ENCODE results near the gene B3GALNT2.

The B3GALNT2 gene

GRCh38 chr1:235450886-235451483, 53.3 kb downstream of the B3GALNT2 start:
- DNase-seq, result no peak

- no peak for DNase-seq
These were observed 53.8 kb downstream of the B3GALNT2 start for GRCh38 chr1:235450433-235450832.

GRCh38 chr1:235448616-235449015, 55.6 kb downstream of the B3GALNT2 start:
- no peak for DNase-seq

DNA sequence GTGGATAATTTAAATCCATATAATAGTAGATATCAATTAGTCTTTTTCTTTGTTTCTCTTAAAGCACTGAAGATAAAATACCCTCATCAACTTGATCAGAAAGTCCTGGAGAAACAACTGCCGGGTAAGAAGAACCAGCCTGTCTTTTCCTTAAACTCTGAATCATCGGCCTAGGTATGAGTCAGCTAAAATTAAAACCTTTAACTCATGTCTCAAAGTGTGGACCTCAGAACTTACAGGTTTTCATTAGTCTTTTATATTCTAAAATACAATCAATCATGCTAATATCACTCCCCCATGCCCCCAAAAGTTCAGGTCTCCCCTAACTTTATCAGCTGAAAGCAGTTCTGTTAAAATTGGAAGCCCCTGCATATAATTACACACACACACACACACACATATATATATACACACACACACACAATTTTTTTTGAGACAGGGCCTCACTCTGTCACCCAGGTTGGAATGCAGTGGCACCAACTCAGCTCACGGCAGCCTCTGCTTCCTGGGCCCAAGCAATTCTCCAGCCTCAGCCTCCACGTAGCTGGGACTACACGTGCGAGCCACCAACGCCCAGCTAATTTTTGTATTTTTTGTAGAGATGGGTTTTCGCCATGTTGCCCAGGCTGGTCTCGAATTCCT, 61.3 kb downstream of the B3GALNT2 start:
- no peak for DNase-seq

DNA sequence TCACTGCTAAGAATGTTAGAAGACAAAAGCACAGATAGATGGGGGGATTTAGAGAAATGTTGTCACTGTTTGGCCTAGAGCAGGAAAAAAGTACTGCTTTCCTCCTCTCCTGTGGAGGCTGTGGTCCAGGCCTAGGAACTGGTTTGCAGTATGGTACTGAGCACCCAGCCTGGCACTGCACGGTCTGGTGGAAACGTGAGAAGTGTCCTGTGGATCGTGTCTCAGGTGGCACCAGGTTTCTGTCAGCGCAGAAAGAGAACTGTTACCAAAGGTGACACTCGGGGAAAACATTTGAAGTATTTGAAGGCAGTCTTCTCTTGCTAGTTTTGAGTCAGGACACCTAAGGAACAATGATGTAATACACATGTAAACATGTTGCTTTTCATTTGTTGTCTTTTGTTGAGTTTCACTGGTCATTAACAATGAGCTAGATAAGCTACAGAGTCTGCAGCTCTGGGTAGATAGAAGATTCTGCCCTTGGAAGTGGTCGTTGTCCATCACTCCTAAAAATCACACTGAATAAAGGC, 63.0 kb downstream of the B3GALNT2 start:
- DNase-seq, result no peak

DNA sequence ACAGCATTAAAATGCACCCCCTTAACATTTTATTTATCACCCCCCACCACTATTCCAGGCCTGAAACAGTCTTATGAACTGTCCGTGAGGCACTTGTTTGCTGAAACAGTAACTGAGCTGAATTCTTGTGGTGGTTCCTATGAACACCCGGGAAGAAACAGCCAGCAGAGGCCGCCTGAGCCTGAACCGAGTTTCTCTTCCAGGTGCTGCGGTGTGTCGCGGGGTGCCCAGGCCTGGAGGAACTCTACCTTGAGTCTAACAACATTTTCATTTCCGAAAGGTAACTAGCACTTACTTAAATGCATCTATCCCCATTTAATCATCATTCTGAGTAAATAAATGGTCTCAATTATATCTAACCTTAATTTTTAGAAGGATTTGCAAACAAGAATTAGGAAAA, 70.3 kb downstream of the B3GALNT2 start:
- DNase-seq, result no peak

DNA sequence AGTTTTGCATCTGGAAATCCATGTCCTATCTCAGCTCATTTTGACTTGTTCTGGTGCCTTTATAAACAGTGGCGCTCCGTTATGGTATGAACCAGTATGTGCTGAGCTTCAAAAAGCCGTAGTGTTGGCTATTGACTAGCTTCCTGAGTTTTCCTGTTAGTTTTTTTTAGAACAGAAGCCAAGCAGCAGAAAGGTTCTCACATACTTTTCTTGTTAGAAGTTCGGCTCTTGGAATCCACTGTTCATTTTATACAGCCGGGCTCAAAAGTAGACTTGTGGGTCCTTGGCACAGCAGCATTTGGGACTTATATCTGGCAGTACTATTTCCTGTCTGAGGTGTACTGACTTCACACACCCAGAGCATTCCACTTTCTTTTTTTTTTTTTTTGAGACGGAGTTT, 73.3 kb downstream of the B3GALNT2 start:
- DNase-seq, result no peak

DNA sequence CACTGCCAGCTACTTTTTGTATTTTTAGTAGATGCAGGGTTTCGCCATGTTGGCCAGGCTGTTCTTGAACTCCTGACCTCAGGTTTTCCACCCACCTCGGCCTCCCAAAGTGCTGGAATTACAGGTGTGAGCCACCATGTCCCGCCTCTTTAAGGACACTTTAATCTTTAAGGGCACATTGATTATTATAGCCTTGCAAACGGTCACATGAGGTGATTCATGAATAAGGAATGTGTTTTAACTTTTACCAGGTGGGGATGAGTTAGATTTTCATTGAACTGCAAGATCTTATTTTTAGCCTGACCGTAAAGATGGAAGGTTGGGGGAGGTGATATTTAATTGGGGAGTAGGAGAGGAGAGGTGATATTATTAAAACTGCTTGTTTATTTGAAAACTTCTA, 75.1 kb downstream of the B3GALNT2 start:
- no peak for DNase-seq

DNA sequence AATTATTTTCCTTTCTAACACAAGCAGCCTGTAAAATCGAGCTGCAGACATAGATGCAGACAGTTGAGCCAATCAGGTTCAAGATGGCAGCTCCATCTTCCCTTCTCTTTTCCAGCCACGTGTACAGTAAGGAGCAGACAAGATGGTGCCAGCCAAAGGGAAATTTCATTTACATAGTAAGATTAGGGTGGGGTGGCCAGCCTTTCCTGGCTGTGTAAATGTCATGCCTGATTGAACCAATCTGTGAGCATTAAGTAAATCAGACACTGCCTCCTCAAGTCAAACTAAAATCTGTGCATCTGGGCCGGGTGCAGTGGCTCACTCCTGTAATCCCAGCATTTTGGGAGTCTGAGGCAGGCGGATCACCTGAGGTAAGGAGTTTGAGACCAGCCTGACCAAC, 76.8 kb downstream of the B3GALNT2 start:
- no peak for DNase-seq

- no peak for DNase-seq
These were observed 77.6 kb downstream of the B3GALNT2 start for GRCh38 chr1:235426680-235427079.

DNA sequence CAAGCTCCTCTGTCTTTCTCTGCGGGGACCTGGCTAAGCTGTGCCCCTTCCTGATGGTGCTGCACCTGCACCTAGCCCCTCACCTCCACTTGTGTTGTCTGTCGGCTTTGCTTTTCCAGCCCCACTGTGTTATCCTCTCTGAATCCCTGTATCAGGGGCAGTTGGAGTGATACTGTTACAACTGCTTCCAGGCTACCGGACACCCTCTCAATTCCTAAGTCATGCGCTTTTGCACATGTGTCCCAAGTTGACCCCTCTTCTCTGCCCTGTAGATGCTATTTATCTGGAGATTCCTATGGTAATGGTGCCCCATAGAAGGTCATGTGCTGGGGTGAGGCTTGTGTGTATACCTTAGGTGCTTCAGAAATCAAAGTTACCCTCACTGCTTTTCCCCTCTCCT, 78.1 kb downstream of the B3GALNT2 start:
- DNase-seq, result no peak

DNA sequence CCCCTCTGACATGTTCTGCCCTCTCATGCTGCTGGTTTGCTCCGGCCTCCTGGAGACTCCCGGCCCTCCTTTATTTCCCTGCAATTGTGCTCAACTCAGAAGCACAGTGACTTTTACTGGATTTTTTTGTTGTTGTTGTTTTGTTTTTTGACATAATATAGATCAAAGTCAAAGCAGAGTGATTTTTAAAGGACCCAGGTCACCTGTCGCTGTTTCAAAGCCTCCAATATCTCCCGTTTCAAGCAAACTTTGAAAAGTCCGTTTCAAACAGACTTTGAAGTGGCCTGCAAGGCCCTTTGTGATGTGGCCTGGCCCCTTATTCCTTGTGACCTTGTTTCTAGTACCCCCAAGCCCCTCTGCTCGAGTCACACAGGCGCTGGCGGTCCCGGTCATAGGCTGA, 78.9 kb downstream of the B3GALNT2 start:
- no peak for DNase-seq

DNA sequence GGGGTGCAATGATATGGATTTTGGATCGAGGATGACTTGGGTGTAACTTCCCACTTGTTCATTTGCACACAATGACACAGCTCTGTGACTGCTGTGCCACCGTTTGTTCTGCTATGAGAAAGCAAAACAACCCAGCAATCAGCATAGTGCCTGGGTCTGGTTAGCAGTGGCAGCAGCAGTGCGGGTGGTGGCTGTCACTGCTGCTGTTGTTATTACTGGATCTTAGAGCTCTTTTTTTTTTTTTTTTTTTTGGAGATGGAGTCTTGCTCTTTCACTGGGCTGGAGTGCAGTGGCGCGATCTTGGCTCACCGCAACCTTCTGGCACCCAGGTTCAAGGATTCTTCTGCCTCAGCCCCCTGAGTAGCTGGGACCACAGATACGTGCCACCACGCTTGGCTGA, 80.2 kb downstream of the B3GALNT2 start:
- no peak for DNase-seq

GRCh38 chr1:235423214-235423652, 81.0 kb downstream of the B3GALNT2 start:
- peak; percentile 67 for DNase-seq

- DNase-seq, result no peak
These were observed 82.5 kb downstream of the B3GALNT2 start for GRCh38 chr1:235421751-235422150.

GRCh38 chr1:235417086-235417697, 87.1 kb downstream of the B3GALNT2 start:
- DNase-seq, result peak; percentile 78

- DNase-seq, result no peak
These were observed 87.6 kb downstream of the B3GALNT2 start for GRCh38 chr1:235416662-235417049.

DNA sequence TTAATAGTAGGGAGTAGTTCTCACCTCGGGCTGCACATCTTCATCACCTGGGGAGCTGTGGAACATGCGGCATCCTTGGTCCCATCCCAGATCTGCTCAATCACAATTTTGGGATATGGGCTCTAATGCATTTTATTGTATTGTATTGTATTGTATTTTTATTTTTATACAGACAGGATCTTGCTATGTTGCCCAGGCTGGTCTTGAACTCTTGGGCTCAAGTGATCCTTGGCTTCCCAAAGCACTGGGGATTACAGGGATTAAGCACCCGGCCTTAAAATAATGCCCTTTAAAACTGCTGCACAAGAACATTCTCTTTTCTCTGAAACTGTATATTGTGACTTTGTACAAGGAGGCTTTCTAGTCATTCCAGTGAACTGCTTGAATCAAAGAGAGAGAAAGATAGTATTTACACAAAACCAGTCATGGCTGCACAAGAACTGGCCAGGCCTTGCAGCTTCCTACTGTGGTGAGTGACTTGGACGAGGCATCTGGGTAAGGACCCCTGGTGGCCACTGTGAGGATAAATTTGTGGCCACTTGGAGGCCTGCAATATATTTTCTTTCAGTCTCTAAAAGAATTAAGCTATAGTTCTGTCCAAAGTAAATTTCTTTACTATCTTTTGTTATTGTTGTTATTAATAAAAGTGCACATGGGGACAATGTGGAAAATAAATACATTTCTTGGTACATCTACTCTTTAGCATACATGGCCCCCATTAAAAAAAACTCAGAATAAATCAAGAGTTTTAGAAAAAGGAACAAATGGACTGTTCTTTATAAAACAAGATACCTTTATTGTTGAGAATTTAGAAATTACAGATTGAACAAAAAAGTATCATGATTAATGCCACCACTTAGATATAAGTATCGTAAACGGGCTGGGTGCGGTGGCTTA, 89.0 kb downstream of the B3GALNT2 start:
- DNase-seq, result peak; percentile 67

DNA sequence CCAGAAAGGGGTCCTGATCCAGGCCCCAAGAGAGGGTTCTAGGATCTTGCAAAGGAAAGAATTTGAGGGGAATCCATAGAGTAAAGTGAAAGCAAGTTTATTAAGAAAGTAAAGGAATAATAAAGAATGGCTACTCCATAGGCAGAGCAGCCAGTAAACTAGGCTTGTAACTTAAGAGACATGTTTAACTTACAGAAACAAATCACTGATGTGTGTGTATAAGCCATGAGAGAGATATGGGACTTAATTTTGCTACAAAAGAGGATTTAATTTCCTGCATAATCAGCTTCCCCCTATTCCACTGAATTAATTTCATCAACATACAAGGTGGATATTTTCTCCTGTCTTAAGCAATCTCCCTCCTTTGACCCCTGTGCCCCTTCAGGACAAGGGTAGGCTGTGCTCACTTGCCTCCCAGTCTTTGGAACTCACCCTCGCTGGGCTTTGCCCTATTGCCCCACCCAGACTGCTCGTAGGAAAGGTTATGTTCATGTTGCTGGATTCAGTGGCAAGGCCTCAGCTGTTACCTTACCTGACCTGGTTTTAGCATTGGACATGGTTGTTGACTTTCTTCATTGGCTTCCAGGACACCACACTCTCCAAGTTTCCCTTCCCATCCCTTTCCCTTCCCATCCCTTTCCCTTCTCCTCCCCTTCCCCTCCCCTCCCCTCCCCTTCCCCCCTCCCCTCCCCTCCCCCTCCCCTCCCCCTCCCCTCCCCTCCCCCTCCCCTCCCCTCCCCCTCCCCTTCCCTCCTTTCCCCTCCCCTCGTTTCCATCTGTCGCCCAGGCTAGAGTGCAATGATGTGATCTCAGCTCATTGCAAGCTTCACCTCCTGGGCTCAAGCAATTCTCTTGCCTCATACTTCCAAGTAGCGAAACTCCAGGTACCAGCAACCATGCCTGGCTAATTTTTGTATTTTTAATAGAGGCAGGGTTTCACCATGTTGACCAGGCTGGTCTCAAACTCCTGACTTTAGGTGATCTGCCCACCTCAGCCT, 92.5 kb downstream of the B3GALNT2 start:
- no peak for DNase-seq

DNA sequence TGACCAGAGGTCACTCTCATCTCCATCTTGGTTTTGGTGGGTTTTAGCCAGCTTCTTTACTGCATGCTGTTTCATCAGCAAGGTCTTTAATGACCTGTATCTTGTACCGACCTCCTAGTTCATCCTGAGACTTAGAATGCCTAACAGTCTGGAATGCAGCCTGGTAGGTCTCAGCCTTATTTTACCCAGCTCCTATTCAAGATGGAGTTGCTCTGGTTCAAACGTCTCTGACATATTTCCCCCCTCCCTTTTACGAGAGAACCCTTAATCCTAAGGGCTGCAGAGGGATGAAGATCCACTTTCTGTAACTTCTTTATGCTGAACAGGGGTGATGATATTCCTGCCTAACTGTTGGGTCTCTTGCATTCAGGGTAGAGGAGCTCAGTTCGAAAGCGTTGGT, 93.8 kb downstream of the B3GALNT2 start:
- no peak for DNase-seq

- DNase-seq, result no peak
These were observed 95.0 kb downstream of the B3GALNT2 start for GRCh38 chr1:235409042-235409820.
